Left colon (tissue), 2 donors: ENCODE results near the gene LONP2. TPM values are rescaled to one million over a fixed set of nuclear protein-coding genes. Genes with fewer than 3 reads are reported as not detected.

Source experiments
- total RNA-seq, 2 donors: library from RNA; stranded (reverse); fragmentation: NEBNext Ultra II Directional; extraction: Animal tissue kit (Norgen Biotek cat#: 25700); gene quantifications; one replicate each; pipeline ENCODE4 v1.2.1, GENCODE V29; 2021
- donor health status: DM: no; HTN: no; CAD: no.
- donor health status: DM: yes; HTN: yes; CAD: no.

The LONP2 gene
- total RNA-seq, 2 donors from 2014 or later, result 62.8 to 64.1 TPM

Other genes starting within 250 kb of the LONP2 start
- not detected for gene ABCC12, start 88.3 kb upstream of the LONP2 start, total RNA-seq
- under 1 TPM; 0.34 to 0.61 TPM for gene ABCC11, start 3.2 kb downstream of the LONP2 start, total RNA-seq
- 10 to 100 TPM; 25.1 to 30.7 TPM for gene SIAH1, start 141.1 kb downstream of the LONP2 start, total RNA-seq